ENCODE results near the gene GCN1. TPM values are rescaled to one million over a fixed set of nuclear protein-coding genes. Genes with fewer than 3 reads are reported as not detected.
"Not testable (repeated sequence)": the region's sequence is repeated elsewhere in the genome, so short reads cannot be mapped to it uniquely, and the experiment has no call there.

The GCN1 gene
- total RNA-seq, 1 donor from 2014 or later: 155 TPM

DNA sequence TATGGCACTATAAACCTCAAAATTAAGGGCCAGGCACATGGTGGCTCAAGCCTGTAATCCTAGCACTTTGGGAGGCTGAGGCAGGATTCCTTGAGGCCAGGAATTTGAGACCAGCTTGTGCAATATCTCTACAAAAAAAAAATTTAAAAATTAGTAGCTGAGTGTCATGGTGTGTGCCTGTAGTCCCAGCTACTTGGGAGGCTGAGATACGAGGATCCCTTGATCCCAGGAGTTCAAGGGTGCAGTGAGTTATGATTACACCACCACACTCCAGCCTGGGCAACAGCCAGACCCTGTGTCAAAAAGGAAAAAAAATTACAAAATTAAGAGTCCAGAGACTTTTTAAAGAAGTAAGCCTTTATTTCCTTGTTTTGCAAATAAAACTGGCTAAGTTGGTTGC, 1.8 kb upstream of the GCN1 start:
- no peak for DNase-seq
- POLR2A ChIA-PET: interaction anchor here (1.0 to 2.3 kb wide), 5 partner anchors 9 to 207 kb away, joined by 3 to 15 read pairs (median 3); partner anchors contain the start of genes RNU4-1 and RNU4-2
- CTCF ChIA-PET: no interaction called here
- TF ChIP-seq, protein P1, sequence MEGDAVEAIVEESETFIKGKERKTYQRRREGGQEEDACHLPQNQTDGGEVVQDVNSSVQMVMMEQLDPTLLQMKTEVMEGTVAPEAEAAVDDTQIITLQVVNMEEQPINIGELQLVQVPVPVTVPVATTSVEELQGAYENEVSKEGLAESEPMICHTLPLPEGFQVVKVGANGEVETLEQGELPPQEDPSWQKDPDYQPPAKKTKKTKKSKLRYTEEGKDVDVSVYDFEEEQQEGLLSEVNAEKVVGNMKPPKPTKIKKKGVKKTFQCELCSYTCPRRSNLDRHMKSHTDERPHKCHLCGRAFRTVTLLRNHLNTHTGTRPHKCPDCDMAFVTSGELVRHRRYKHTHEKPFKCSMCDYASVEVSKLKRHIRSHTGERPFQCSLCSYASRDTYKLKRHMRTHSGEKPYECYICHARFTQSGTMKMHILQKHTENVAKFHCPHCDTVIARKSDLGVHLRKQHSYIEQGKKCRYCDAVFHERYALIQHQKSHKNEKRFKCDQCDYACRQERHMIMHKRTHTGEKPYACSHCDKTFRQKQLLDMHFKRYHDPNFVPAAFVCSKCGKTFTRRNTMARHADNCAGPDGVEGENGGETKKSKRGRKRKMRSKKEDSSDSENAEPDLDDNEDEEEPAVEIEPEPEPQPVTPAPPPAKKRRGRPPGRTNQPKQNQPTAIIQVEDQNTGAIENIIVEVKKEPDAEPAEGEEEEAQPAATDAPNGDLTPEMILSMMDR (IDR thresholded peaks at IDR 0.05): no peak
- no peaks in the 10 kb centered on the region for H3K27me3 Mint-ChIP-seq
- intact Hi-C loops (cut with micrococcal nuclease): no loop called here
- peaks cover 59% of the 10 kb centered on the region for H3K4me1 Mint-ChIP-seq
- no peak overlapping the region for H3K4me3 Mint-ChIP-seq
- no peak overlapping the region for H3K27ac Mint-ChIP-seq
- H3K9me3 Mint-ChIP-seq: no peaks in the 10 kb centered on the region
- peaks cover 60% of the 10 kb centered on the region for H3K36me3 Mint-ChIP-seq (ENCODE audit: low read depth)
- no peak for ATAC-seq (ENCODE audit: low read depth)

DNA sequence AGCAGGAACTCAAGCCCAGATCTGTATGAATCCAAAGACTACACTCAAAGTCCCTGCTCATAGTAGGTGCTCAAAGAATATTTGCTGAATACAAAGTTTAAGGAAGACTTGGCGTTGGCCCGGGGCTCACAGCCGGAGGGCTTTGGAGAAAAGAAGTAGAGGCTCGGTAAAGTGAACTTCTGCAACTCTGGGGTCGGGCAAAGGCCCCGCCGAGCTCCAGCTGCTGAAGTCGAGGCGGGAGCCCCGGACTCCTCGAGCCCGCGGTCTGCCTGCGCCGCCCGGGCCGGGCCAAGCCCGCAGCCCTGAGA, 335 bp downstream of the GCN1 start:
- Mint-ChIP-seq H3K27me3 (no peaks in the 10 kb centered on the region), H3K9me3 (no peaks in the 10 kb centered on the region), H3K4me1 (peaks cover 45% of the 10 kb centered on the region), H3K36me3 (ENCODE audit: low read depth) (peaks cover 54% of the 10 kb centered on the region), H3K27ac (peak overlapping the region; percentile 67), H3K4me3 (peak overlapping the region; percentile 83)
- ATAC-seq (ENCODE audit: low read depth): peak; percentile 38
- DNase-seq: no peak
- intact Hi-C loops (cut with micrococcal nuclease): no loop called here
- ChIA-PET POLR2A (interaction anchor here (1.3 to 1.6 kb wide), 2 partner anchors 71 to 107 kb away, joined by 4 read pairs; partner anchors contain the start of gene PXN), CTCF (no interaction called here)
- TF ChIP-seq, protein P1 (IDR thresholded peaks at IDR 0.05): no peak

DNA sequence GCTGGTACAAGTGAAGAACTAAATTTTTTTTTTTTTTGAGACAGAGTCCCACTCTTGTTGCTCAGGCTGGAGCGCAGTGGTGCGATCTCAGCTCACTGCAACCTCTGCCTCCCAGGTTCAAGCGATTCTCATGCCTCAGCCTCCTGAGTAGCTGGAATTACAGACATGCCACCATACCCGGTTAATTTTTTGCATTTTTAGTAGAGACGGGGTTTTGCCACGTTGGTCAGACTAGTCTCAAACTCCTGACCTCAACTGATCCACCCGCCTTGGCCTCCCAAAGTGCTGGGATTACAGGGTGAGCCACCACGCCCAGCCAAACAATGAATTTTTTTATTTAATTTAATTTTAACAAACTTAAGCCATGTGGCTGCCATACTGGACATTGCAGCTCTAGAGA, 1.2 kb downstream of the GCN1 start:
- peaks cover 52% of the 10 kb centered on the region for H3K36me3 Mint-ChIP-seq (ENCODE audit: low read depth)
- H3K27ac Mint-ChIP-seq; CTCF ChIA-PET; H3K9me3 Mint-ChIP-seq; DNase-seq; H3K27me3 Mint-ChIP-seq; intact Hi-C loops (cut with micrococcal nuclease); ATAC-seq (ENCODE audit: low read depth): not testable (repeated sequence)
- H3K4me3 Mint-ChIP-seq: peak overlapping the region; percentile 83
- H3K4me1 Mint-ChIP-seq: peaks cover 37% of the 10 kb centered on the region
- POLR2A ChIA-PET: interaction anchor here (0.9 to 1.3 kb wide), 2 partner anchors 98 to 106 kb away, joined by 3 to 4 read pairs; partner anchors contain the start of gene RNU4-2

DNA sequence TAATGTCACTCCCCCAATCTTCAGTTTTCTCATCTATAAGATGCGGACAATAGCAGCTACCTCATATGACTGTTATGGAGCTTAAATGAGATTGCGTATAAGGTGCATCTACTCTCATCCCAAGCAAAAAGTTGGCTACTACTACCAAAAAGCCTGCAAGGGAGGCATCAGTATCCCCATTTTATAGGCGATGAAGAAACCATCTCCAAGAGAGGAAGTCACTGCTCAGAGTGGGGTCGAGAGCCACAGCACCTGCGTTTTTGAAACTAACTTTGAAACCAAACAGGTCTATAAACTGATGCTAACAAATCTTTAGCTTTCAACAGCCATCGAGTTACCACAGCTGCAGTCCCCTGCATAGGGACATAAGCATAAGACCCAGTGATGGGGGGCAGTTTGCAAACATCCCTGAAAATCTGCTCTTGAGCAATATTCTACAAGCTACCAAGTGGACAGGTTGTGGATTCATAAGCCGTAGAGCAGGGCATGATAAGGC, 3.5 kb downstream of the GCN1 start:
- Mint-ChIP-seq H3K9me3 (no peaks in the 10 kb centered on the region), H3K36me3 (ENCODE audit: low read depth) (peaks cover 53% of the 10 kb centered on the region)
- CTCF ChIA-PET: no interaction called here

DNA sequence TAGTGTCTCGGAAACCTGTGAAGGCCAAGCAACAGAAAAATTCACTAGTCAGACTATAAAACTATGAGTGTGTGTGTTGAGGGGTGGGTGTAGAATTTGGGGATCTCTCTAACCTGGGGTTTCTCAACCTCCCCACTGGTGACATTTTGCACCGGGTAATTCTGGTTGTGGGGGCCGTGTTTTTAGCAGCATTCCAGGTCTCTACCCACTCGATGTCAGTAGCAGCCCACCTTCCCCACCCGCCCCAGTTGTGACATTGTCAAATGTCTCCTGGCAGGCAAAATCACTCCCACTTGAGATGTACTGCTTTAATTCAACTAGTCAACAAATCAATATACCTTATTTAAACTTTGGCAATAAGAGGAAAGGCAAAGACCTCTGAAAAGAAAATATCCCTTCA, 4.1 kb downstream of the GCN1 start:
- peaks cover 56% of the 10 kb centered on the region for H3K36me3 Mint-ChIP-seq (ENCODE audit: low read depth)
- ATAC-seq (ENCODE audit: low read depth): no peak
- DNase-seq: no peak
- intact Hi-C loops (cut with micrococcal nuclease): no loop called here
- H3K27ac Mint-ChIP-seq: no peak overlapping the region
- TF ChIP-seq, protein P1 (IDR thresholded peaks at IDR 0.05): no peak
- no peak overlapping the region for H3K4me3 Mint-ChIP-seq
- H3K27me3 Mint-ChIP-seq: no peaks in the 10 kb centered on the region
- CTCF ChIA-PET: no interaction called here
- H3K4me1 Mint-ChIP-seq: peaks cover 23% of the 10 kb centered on the region
- POLR2A ChIA-PET: interaction anchor here (6.2 kb wide), 1 partner anchor 10 kb away, joined by 44 read pairs; the partner anchor contains the start of gene RPLP0
- H3K9me3 Mint-ChIP-seq: no peaks in the 10 kb centered on the region

More for the DNA sequence above, 3.5 kb downstream of the GCN1 start:
- intact Hi-C loops (cut with micrococcal nuclease): no loop called here
- POLR2A ChIA-PET: interaction anchor here (6.2 kb wide), 1 partner anchor 10 kb away, joined by 44 read pairs; the partner anchor contains the start of gene RPLP0
- Mint-ChIP-seq H3K27ac (no peak overlapping the region), H3K4me3 (no peak overlapping the region), H3K4me1 (peaks cover 28% of the 10 kb centered on the region), H3K27me3 (no peaks in the 10 kb centered on the region)
- TF ChIP-seq, protein P1 (IDR thresholded peaks at IDR 0.05): no peak
- DNase-seq (no peak), ATAC-seq (ENCODE audit: low read depth) (no peak)

DNA sequence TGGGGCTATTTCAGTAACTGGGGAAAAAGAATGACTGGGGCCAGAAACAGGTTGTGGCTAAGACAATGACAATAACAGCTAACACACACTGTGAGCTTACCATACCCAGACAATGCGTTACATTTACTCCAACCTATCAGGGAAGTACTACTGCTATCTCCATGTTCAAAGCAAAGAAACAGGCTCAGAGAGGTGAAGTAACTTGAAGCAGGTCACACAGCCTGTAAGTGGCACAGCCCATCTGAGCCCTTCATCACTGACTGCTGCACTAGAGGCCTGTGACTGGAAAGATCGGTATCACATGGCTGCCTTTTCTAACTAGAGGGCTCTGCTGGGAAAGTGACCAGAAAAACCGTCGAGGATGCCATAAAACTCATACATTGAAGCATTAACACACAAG, 7.9 kb downstream of the GCN1 start:
- no peak overlapping the region for H3K27ac Mint-ChIP-seq
- CTCF ChIA-PET: no interaction called here

More for the DNA sequence above, 7.9 kb downstream of the GCN1 start:
- Mint-ChIP-seq H3K9me3 (no peaks in the 10 kb centered on the region), H3K36me3 (ENCODE audit: low read depth) (peaks cover 79% of the 10 kb centered on the region), H3K27me3 (no peaks in the 10 kb centered on the region), H3K4me3 (no peak overlapping the region), H3K4me1 (peaks cover 3% of the 10 kb centered on the region)
- TF ChIP-seq, protein P1 (IDR thresholded peaks at IDR 0.05): no peak
- ATAC-seq (ENCODE audit: low read depth) (no peak), DNase-seq (no peak)
- intact Hi-C loops (cut with micrococcal nuclease): no loop called here
- POLR2A ChIA-PET: interaction anchor here (6.2 kb wide), 1 partner anchor 14 kb away, joined by 44 read pairs; the partner anchor contains the start of gene RPLP0
